Thyroid gland (tissue), 4 donors: ENCODE data around the gene DNM3.

Experiments used
- CTCF ChIP-seq, 6 experiments: fragments of 200-600 bp in 3 of 6; fragments of 450-650 bp in 3 of 6; sonication (generic) in 3 of 6; IDR thresholded peaks; one replicate each; pipeline ENCODE4 v1.5.1; 2016 to 2019; ENCODE audit warnings: antibody characterized with exemption in 6 of 6, mild to moderate bottlenecking in 2 of 6, inconsistent platforms in 1 of 6, moderate library complexity in 1 of 6
- POLR2A ChIP-seq, 2 donors: fragments of 450-650 bp; IDR thresholded peaks; one replicate each; pipeline ENCODE4 v1.6.1; 2017; ENCODE audit warnings: antibody characterized with exemption in 2 of 2, mild to moderate bottlenecking in 2 of 2, moderate library complexity in 1 of 2

DNA sequence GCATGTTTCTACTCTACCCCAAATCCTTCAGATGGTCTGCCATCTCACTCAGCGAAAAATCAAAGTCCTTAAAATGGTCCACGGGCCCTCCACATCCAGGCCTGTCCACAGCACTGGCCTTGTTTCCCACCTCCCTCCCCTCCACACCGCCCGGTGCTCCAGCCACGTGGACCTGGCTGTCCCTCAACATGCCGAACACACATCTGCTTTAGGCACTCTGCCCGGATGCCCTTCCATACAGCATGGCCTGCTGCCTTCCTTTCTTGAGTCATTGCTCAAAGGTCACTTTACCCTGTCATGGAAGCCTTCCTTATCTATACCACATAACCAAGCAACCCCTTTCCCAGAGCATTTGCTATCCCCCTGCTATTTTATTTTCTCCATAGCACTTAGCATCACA, 143.0 kb downstream of the DNM3 start:
- no peak for TF ChIP-seq CTCF (IDR thresholded peaks at IDR 0.05)
- no peak for TF ChIP-seq POLR2A (IDR thresholded peaks at IDR 0.05)
